Kidney (tissue), 14 donors: ENCODE results near the gene MS4A15. TPM values are rescaled to one million over a fixed set of nuclear protein-coding genes. Genes with fewer than 3 reads are reported as not detected.

Experiments
- DNase-seq, 5 donors: peaks; one replicate each; pipeline ENCODE4 v3.0.0-alpha.2; 2013 to 2020
- FAIRE-seq: peaks from 2 replicates; lab custom pipeline; 2012; peaks lifted over from hg19 to GRCh38; lab: Jason Lieb, UNC
- H3K27ac ChIP-seq, 2 donors: one replicate each; pipeline ENCODE4 v1.7.0; 2013; ENCODE audit warnings: low read depth in 2 of 2, low read length in 2 of 2, inconsistent platforms in 1 of 2
- H3K27me3 ChIP-seq: one replicate; pipeline ENCODE4 v1.7.1; 2013; ENCODE audit warnings: low read length, inconsistent platforms; ENCODE audit not compliant: control insufficient read depth, insufficient read depth
- H3K36me3 ChIP-seq, 3 donors: one replicate each; pipeline versions ENCODE4 v1.7.0 to v1.7.1; 2013; ENCODE audit warnings: low read length in 3 of 3, control low read depth in 1 of 3, inconsistent platforms in 1 of 3; ENCODE audit not compliant: insufficient read depth in 3 of 3, control insufficient read depth in 2 of 3
- H3K4me1 ChIP-seq, 3 donors: one replicate each; pipeline versions ENCODE4 v1.7.0 to v1.7.1; 2013; ENCODE audit warnings: low read length in 3 of 3, inconsistent platforms in 1 of 3, low read depth in 1 of 3; ENCODE audit not compliant: control insufficient read depth in 2 of 3, insufficient read depth in 2 of 3
- H3K4me3 ChIP-seq, 3 donors: one replicate each; pipeline versions ENCODE4 v1.7.0 to v1.8.1; 2013; ENCODE audit warnings: low read length in 3 of 3, control low read depth in 1 of 3, inconsistent platforms in 1 of 3
- H3K9ac ChIP-seq, 3 donors: one replicate each; pipeline versions ENCODE4 v1.7.0 to v1.7.1; 2013; ENCODE audit warnings: low read length in 3 of 3, control low read depth in 1 of 3, inconsistent platforms in 1 of 3
- H3K9me3 ChIP-seq, 3 donors: one replicate each; pipeline versions ENCODE4 v1.7.0 to v1.7.1; 2013; ENCODE audit warnings: low read length in 3 of 3, control low read depth in 1 of 3, inconsistent platforms in 1 of 3; ENCODE audit not compliant: control insufficient read depth in 2 of 3, insufficient read depth in 1 of 3
- CTCF ChIP-seq: IDR thresholded peaks from 3 replicates; pipeline ENCODE4 v1.5.1; 2012; ENCODE audit warnings: mild to moderate bottlenecking, moderate library complexity, borderline replicate concordance; ENCODE audit not compliant: insufficient read depth; ENCODE audit errors: extremely low read depth
- intact Hi-C: fragments of 100-400 bp; cut with DNase I; formaldehyde crosslinking; loops from one replicate; pipeline ENCODE4 v1.11.1; 2022
- polyA plus RNA-seq: library from polyadenylated mRNA; stranded (reverse); fragments of 350-450 nt; fragmentation: Illumina TruSeq; extraction: RNeasy Lipid Tissue Mini Kit (QIAGEN cat#74804); gene quantifications from one replicate; pipeline ENCODE4 v1.2.3, GENCODE V29; 2014; ENCODE audit warnings: low read depth, low replicate concordance; ENCODE audit not compliant: insufficient read depth
- total RNA-seq: library from RNA; stranded (reverse); fragmentation: NEBNext Ultra II Directional; extraction: Animal tissue kit (Norgen Biotek cat#: 25700); gene quantifications from one replicate; pipeline ENCODE4 v1.2.1, GENCODE V29; 2021
- donor health status: control.
- donor health status: control.
- donor health status: control.
- donor health status: control.
- donor health status: control.
- donor health status: DM: yes; HTN: yes; CAD: no.
- donor health status: Normal renal cell carcinoma (clear cell type).

Gene MS4A15
- total and polyA plus RNA-seq, 2 donors from 2014 or later: not detected

- intact Hi-C loops: no loop called here
- no peak for TF ChIP-seq CTCF
- FAIRE-seq: no peak
These were observed 42.0 kb downstream of the MS4A15 start for GRCh38 chr11:60798631-60799030.

DNA sequence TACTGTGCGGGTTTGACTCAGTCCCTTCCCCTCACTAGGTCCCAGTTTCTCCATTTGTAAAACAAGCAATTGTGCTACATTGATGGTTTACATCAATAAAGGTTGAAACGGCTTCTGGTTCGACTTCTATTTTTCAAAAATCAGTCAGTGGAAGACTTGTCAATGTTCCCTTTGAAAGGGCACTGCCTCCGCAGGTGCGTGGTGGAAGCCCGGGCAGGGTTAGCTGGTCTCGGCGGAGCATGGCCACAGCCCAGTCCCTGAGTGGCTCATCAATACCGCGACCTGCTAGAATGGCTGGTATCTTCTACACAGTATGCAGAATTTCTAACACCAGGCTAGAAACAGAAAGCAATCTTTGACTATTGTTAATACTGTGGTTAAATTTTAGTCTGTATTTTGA is 44.5 kb downstream of the MS4A15 start:
- Histone ChIP-seq H3K36me3 (no peaks in the 10 kb centered on the region), H3K4me1 (no peaks in the 10 kb centered on the region), H3K9ac (no peak overlapping the region), H3K4me3 (no peak overlapping the region), H3K27ac (no peak overlapping the region), H3K9me3 (no peaks in the 10 kb centered on the region), H3K27me3 (no peaks in the 10 kb centered on the region)
- FAIRE-seq: no peak
- intact Hi-C loops: no loop called here
- TF ChIP-seq CTCF: no peak
- peak in 1 of 5 donors; percentile 19 for DNase-seq

More at GRCh38 chr11:60798631-60799030, 42.0 kb downstream of the MS4A15 start:
- no peaks in the 10 kb centered on the region for H3K4me1 ChIP-seq
- H3K9ac ChIP-seq: no peak overlapping the region
- H3K4me3 ChIP-seq: no peak overlapping the region
- peak in 1 of 5 donors; percentile 30 for DNase-seq
- H3K27me3 ChIP-seq: no peaks in the 10 kb centered on the region
- H3K36me3 ChIP-seq: no peaks in the 10 kb centered on the region
- no peaks in the 10 kb centered on the region for H3K9me3 ChIP-seq
- H3K27ac ChIP-seq: no peak overlapping the region

DNA sequence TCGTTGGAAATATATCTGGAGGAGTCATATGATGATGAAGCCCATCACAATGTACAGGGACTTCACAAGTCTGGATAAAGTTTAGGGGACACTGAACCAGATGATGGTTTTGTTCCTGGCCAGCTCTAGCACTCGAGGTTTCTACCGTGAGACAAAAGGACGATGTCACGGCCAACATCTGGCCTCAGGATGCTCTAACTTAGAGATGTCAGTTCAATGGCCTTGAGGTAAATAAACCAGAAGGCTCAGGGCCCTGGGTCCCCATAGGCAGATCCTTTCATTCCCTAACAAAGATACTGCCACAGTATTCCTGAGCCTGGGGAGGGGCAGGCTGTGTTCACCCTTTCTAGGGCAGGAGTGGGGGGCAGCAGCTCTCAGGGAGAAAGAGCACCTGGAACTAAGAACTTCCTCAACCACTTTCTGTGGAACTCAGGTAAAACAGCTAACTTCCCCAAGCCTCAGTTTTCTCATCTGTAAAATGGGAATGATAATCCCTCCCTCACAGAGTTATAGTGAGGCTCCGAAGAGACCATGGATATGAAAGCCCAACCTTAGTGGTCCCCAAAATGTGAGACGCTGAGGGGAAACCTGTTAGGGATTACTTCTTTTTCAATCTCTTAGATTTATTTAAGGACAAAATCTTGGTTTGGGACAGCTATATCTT is 46.7 kb downstream of the MS4A15 start:
- no peak overlapping the region for H3K27ac ChIP-seq
- H3K9me3 ChIP-seq: no peaks in the 10 kb centered on the region
- TF ChIP-seq CTCF: no peak
- no peak for FAIRE-seq
- intact Hi-C loops: no loop called here
- DNase-seq: peak in 1 of 5 donors; percentile 26
- no peaks in the 10 kb centered on the region for H3K4me1 ChIP-seq
- H3K27me3 ChIP-seq: no peaks in the 10 kb centered on the region
- no peaks in the 10 kb centered on the region for H3K36me3 ChIP-seq
- H3K9ac ChIP-seq: no peak overlapping the region
- H3K4me3 ChIP-seq: no peak overlapping the region
